ENCODE measurements around the gene SPOCK1. TPM values are rescaled to one million over a fixed set of nuclear protein-coding genes. Genes with fewer than 3 reads are reported as not detected.

Gene SPOCK1
- total RNA-seq, 1 donor: 0.42 TPM

- H3K27me3 ChIP-seq (ENCODE audit: insufficient read depth, low read length): no peaks in the 10 kb centered on the region
- no peaks in the 10 kb centered on the region for H3K9me3 ChIP-seq (ENCODE audit: low read depth, low read length)
- no peak overlapping the region for H3K4me3 ChIP-seq (ENCODE audit: low read length)
- H3K4me1 ChIP-seq (ENCODE audit: insufficient read depth, low read length): no peaks in the 10 kb centered on the region
Observed at GRCh38 chr5:137099651-137100050, 399.5 kb downstream of the SPOCK1 start.

- Histone ChIP-seq H3K4me3 (ENCODE audit: low read length) (no peak overlapping the region), H3K9me3 (ENCODE audit: low read depth, low read length) (no peaks in the 10 kb centered on the region), H3K4me1 (ENCODE audit: insufficient read depth, low read length) (no peaks in the 10 kb centered on the region), H3K27me3 (ENCODE audit: insufficient read depth, low read length) (no peaks in the 10 kb centered on the region)
Observed at GRCh38 chr5:137098663-137099062, 400.5 kb downstream of the SPOCK1 start.

GRCh38 chr5:137098238-137098637 lies 400.9 kb downstream of the SPOCK1 start:
- no peaks in the 10 kb centered on the region for H3K4me1 ChIP-seq (ENCODE audit: insufficient read depth, low read length)
- no peaks in the 10 kb centered on the region for H3K9me3 ChIP-seq (ENCODE audit: low read depth, low read length)
- H3K4me3 ChIP-seq (ENCODE audit: low read length): no peak overlapping the region
- no peaks in the 10 kb centered on the region for H3K27me3 ChIP-seq (ENCODE audit: insufficient read depth, low read length)

- H3K9me3 ChIP-seq (ENCODE audit: low read depth, low read length): no peaks in the 10 kb centered on the region
- no peaks in the 10 kb centered on the region for H3K27me3 ChIP-seq (ENCODE audit: insufficient read depth, low read length)
- H3K4me3 ChIP-seq (ENCODE audit: low read length): no peak overlapping the region
- no peaks in the 10 kb centered on the region for H3K4me1 ChIP-seq (ENCODE audit: insufficient read depth, low read length)
Observed at GRCh38 chr5:137097203-137097602, 401.9 kb downstream of the SPOCK1 start.

- Histone ChIP-seq H3K4me3 (ENCODE audit: low read length) (no peak overlapping the region), H3K27me3 (ENCODE audit: insufficient read depth, low read length) (no peaks in the 10 kb centered on the region), H3K4me1 (ENCODE audit: insufficient read depth, low read length) (no peaks in the 10 kb centered on the region), H3K9me3 (ENCODE audit: low read depth, low read length) (no peaks in the 10 kb centered on the region)
Observed at GRCh38 chr5:137096149-137097103, 402.7 kb downstream of the SPOCK1 start.

- Histone ChIP-seq H3K4me1 (ENCODE audit: insufficient read depth, low read length) (no peaks in the 10 kb centered on the region), H3K9me3 (ENCODE audit: low read depth, low read length) (no peaks in the 10 kb centered on the region), H3K4me3 (ENCODE audit: low read length) (no peak overlapping the region), H3K27me3 (ENCODE audit: insufficient read depth, low read length) (no peaks in the 10 kb centered on the region)
Observed at GRCh38 chr5:137095597-137095996, 403.5 kb downstream of the SPOCK1 start.

- Histone ChIP-seq H3K4me1 (ENCODE audit: insufficient read depth, low read length) (no peaks in the 10 kb centered on the region), H3K4me3 (ENCODE audit: low read length) (no peak overlapping the region), H3K27me3 (ENCODE audit: insufficient read depth, low read length) (no peaks in the 10 kb centered on the region)
Observed at GRCh38 chr5:137092831-137093230, 406.3 kb downstream of the SPOCK1 start.

GRCh38 chr5:137091472-137091871 lies 407.7 kb downstream of the SPOCK1 start:
- H3K4me3 ChIP-seq (ENCODE audit: low read length): no peak overlapping the region
- H3K9me3 ChIP-seq (ENCODE audit: low read depth, low read length): no peaks in the 10 kb centered on the region
- H3K4me1 ChIP-seq (ENCODE audit: insufficient read depth, low read length): no peaks in the 10 kb centered on the region
- no peaks in the 10 kb centered on the region for H3K27me3 ChIP-seq (ENCODE audit: insufficient read depth, low read length)

More at GRCh38 chr5:137092831-137093230, 406.3 kb downstream of the SPOCK1 start:
- H3K9me3 ChIP-seq (ENCODE audit: low read depth, low read length): no peaks in the 10 kb centered on the region

- H3K9me3 ChIP-seq (ENCODE audit: low read depth, low read length): no peaks in the 10 kb centered on the region
- no peaks in the 10 kb centered on the region for H3K27me3 ChIP-seq (ENCODE audit: insufficient read depth, low read length)
- no peak overlapping the region for H3K4me3 ChIP-seq (ENCODE audit: low read length)
- H3K4me1 ChIP-seq (ENCODE audit: insufficient read depth, low read length): no peaks in the 10 kb centered on the region
Observed at GRCh38 chr5:137090721-137091120, 408.4 kb downstream of the SPOCK1 start.

- Histone ChIP-seq H3K27me3 (ENCODE audit: insufficient read depth, low read length) (no peaks in the 10 kb centered on the region), H3K4me1 (ENCODE audit: insufficient read depth, low read length) (no peaks in the 10 kb centered on the region), H3K9me3 (ENCODE audit: low read depth, low read length) (no peaks in the 10 kb centered on the region), H3K4me3 (ENCODE audit: low read length) (no peak overlapping the region)
Observed at GRCh38 chr5:137090151-137090550, 409.0 kb downstream of the SPOCK1 start.

GRCh38 chr5:137088175-137088574 lies 411.0 kb downstream of the SPOCK1 start:
- Histone ChIP-seq H3K4me1 (ENCODE audit: insufficient read depth, low read length) (no peaks in the 10 kb centered on the region), H3K9me3 (ENCODE audit: low read depth, low read length) (no peaks in the 10 kb centered on the region)

GRCh38 chr5:137086342-137086741 lies 412.8 kb downstream of the SPOCK1 start:
- Histone ChIP-seq H3K27me3 (ENCODE audit: insufficient read depth, low read length) (no peaks in the 10 kb centered on the region), H3K4me3 (ENCODE audit: low read length) (no peak overlapping the region), H3K4me1 (ENCODE audit: insufficient read depth, low read length) (no peaks in the 10 kb centered on the region), H3K9me3 (ENCODE audit: low read depth, low read length) (no peaks in the 10 kb centered on the region)

More at GRCh38 chr5:137088175-137088574, 411.0 kb downstream of the SPOCK1 start:
- Histone ChIP-seq H3K27me3 (ENCODE audit: insufficient read depth, low read length) (no peaks in the 10 kb centered on the region), H3K4me3 (ENCODE audit: low read length) (no peak overlapping the region)

GRCh38 chr5:137085206-137085605 lies 413.9 kb downstream of the SPOCK1 start:
- Histone ChIP-seq H3K4me3 (ENCODE audit: low read length) (no peak overlapping the region), H3K4me1 (ENCODE audit: insufficient read depth, low read length) (no peaks in the 10 kb centered on the region), H3K9me3 (ENCODE audit: low read depth, low read length) (no peaks in the 10 kb centered on the region), H3K27me3 (ENCODE audit: insufficient read depth, low read length) (no peaks in the 10 kb centered on the region)

GRCh38 chr5:137084016-137084415 lies 415.1 kb downstream of the SPOCK1 start:
- H3K4me3 ChIP-seq (ENCODE audit: low read length): no peak overlapping the region
- no peaks in the 10 kb centered on the region for H3K27me3 ChIP-seq (ENCODE audit: insufficient read depth, low read length)
- no peaks in the 10 kb centered on the region for H3K4me1 ChIP-seq (ENCODE audit: insufficient read depth, low read length)
- no peaks in the 10 kb centered on the region for H3K9me3 ChIP-seq (ENCODE audit: low read depth, low read length)

- H3K4me1 ChIP-seq (ENCODE audit: insufficient read depth, low read length): no peaks in the 10 kb centered on the region
- no peaks in the 10 kb centered on the region for H3K9me3 ChIP-seq (ENCODE audit: low read depth, low read length)
- H3K4me3 ChIP-seq (ENCODE audit: low read length): no peak overlapping the region
- no peaks in the 10 kb centered on the region for H3K27me3 ChIP-seq (ENCODE audit: insufficient read depth, low read length)
Observed at GRCh38 chr5:137082951-137083350, 416.2 kb downstream of the SPOCK1 start.

- H3K4me1 ChIP-seq (ENCODE audit: insufficient read depth, low read length): no peaks in the 10 kb centered on the region
- H3K27me3 ChIP-seq (ENCODE audit: insufficient read depth, low read length): no peaks in the 10 kb centered on the region
- H3K9me3 ChIP-seq (ENCODE audit: low read depth, low read length): no peaks in the 10 kb centered on the region
- H3K4me3 ChIP-seq (ENCODE audit: low read length): no peak overlapping the region
Observed at GRCh38 chr5:137078171-137078665, 420.9 kb downstream of the SPOCK1 start.
